NCI-H187 (cell line): ENCODE data around the gene CYP4F2.
"Not testable (repeated sequence)": the region's sequence is repeated elsewhere in the genome, so short reads cannot be mapped to it uniquely, and the experiment has no call there.

Source experiments
- DNase-seq, 2 experiments: peaks; one replicate each; lab custom pipeline; 2025; lab: John Stamatoyannopoulos, UW

The CYP4F2 gene

DNA sequence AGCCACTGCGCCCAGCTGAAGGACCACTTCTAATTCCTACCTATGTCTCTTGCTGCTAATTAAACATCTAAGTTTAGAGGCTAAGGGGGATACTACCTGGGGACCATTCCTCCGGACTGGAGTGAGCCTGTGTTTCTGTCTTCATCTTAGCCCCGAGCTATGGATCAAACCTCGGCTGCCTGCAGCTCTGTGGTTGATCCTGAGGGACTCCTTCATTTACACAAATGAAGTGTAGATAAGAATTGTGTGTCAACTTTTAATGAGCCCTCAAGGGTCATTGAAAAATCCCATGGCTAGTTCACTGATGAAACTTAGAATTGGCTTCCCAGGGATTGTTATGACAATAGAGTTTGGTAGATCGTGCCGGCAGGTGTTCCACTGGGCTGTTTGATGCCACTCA is 51.0 kb downstream of the CYP4F2 start:
- DNase-seq, result no peak

- DNase-seq, result not testable (repeated sequence)
Observed at GRCh38 chr19:15843894-15844222, 54.0 kb downstream of the CYP4F2 start.

GRCh38 chr19:15843203-15843893 is 54.5 kb downstream of the CYP4F2 start:
- DNase-seq, result no peak

GRCh38 chr19:15841875-15842569 is 55.9 kb downstream of the CYP4F2 start:
- no peak for DNase-seq

- no peak for DNase-seq
Observed at GRCh38 chr19:15840833-15841232, 57.0 kb downstream of the CYP4F2 start.

- not testable (repeated sequence) for DNase-seq
Observed at GRCh38 chr19:15839888-15840287, 58.0 kb downstream of the CYP4F2 start.

DNA sequence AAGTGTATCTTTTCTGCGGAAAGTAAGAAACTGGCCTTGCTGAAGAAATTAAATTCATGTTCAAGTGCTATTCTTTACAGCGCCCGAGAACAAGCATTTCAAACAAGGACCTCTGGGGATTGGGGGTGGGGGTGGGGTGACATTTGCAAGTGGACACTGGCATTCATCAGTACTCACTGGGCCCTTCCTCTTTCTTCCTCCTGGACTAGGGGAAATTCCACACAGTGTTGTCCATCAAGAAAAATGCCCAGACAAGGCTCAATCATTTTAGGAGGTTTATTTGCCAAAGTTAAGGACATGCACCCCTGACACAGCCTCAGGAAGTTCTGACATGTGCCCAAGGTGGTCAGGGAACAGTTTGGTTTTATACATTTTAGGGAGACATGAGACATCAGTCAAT is 59.5 kb downstream of the CYP4F2 start:
- no peak for DNase-seq

- DNase-seq, result no peak
Observed at GRCh38 chr19:15837221-15837731, 60.6 kb downstream of the CYP4F2 start.

GRCh38 chr19:15836330-15837220 is 61.3 kb downstream of the CYP4F2 start:
- DNase-seq, result no peak

DNA sequence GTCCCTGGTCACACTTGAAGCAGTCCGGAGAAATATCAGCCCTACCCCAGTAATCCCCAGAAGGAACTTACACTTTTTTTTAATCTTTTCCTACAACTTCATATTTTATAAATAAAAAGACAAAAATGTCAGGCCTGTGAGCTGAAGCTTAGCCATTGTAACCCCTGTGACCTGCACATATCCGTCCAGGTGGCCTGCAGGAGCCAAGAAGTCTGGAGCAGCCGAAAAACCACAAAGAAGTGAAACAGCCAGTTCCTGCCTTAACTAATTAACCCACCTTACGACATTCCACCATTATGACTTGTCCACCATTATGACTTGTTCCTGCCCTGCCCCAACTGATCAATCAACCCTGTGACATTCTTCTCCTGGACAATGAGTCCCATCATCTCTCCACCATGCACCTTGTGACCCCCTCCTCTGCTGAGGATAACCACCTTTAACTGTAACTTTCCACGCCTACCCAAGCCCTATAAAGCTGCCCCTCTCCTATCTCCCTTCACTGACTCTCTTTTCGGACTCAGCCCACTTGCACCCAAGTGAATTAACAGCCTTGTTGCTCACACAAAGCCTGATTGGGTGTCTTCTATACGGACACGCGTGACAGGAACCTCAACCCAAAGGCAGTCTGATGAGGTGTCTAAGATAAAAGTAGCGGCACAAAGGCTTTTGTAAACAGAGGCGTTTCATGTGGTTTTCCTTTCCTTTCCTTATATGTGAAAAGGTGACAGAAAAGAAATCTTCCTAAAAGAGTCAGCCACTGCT is 62.1 kb downstream of the CYP4F2 start:
- DNase-seq, result not testable (repeated sequence)

DNA sequence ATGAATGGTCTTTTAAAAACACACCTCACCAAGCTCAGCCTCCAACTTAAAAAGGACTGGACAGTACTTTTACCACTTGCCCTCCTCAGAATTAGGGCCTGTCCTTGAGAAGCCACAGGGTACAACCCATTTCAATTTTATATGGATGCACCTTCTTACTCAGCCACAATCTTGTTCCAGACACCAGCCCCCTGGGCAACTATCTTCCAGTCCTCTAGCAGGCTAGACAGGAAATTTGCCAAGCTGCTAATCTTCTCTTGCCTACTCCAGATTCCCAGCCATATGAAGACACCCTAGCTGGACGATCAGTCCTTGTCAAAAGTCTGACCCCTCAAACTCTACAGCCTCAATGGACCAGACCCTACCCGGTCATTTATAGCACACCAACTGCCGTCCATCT is 63.6 kb downstream of the CYP4F2 start:
- DNase-seq, result not testable (repeated sequence)

DNA sequence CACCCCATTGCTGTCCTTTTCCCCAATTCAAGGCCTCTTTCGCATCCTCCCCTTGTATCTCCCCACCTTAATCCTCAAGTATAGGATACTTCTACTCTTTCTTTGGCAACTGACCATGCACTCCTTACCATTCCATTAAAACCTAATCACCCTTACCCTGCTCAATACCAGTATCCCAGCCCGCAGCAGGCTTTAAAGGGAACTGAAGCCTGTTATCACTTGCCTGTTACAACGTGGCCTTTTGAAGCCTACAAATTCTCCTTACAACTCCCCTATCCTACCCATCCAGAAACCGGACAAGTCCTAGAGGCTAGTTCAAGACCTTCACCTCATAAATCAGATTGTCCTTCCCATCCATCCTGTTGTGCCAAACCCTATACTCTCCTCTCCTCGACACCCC is 66.2 kb downstream of the CYP4F2 start:
- DNase-seq, result no peak

DNA sequence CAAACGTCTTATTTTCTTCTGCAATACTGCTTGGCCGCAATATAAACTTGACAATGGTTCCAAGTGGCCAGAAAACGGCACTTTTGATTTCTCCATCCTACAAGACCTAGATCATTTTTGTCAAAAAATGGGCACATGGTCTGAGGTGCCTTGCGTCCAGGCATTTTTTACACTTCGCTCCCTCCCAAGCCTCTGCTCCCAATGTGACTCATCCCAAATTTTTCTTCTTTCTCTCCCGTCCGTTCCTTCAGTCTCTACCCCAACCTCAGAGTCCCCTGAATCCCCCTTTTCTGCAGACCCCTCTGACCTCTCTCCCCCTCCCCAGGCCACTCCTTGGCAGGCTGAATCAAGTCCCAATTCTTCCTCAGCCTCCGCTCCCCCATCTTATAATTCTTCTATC is 68.1 kb downstream of the CYP4F2 start:
- DNase-seq, result no peak

DNA sequence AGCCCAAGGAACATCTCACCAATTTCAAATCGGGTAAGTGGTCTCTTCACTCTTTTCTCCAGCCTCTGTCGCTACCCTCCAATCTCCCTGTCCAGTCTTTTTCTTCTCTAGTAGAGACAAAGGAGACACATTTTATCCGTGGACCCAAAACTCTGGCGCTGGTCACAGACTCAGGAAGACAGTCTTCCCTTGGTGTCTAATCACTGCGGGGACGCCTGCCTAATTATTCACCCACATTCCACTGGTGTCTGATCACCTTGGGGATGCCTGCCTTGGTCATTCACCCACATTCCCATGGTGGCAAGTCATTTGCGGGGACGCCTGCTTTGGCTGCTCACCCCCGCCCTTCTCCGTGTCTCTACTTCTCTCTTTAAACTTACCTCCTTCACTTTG is 68.6 kb downstream of the CYP4F2 start:
- no peak for DNase-seq

DNA sequence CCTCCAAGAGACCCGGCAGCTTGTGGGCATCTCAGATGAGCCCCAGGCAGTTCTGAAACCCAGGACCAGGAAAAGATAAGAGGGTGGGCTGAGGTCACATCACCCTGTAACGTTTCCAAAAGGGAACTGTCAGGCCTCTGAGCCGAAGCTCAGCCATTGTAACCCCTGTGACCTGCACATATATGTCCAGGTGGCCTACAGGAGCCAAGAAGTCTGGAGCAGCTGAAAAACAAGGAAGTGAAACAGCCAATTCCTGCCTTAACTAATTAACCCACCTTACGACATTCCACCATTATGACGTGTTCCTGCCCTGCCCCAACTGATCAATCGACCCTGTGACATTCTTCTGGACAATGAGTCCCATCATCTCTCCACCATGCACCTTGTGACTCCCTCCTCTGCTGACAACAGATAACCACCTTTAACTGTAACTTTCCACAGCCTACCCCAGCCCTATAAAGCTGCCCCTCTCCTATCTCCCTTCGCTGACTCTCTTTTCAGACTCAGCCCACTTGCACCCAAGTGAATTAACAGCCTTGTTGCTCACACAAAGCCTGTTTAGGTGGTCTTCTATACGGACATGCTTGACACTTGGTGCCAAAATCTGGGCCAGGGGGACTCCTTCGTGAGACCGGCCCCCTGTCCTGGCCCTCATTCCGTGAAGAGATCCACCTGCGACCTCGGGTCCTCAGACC is 69.1 kb downstream of the CYP4F2 start:
- not testable (repeated sequence) for DNase-seq

DNA sequence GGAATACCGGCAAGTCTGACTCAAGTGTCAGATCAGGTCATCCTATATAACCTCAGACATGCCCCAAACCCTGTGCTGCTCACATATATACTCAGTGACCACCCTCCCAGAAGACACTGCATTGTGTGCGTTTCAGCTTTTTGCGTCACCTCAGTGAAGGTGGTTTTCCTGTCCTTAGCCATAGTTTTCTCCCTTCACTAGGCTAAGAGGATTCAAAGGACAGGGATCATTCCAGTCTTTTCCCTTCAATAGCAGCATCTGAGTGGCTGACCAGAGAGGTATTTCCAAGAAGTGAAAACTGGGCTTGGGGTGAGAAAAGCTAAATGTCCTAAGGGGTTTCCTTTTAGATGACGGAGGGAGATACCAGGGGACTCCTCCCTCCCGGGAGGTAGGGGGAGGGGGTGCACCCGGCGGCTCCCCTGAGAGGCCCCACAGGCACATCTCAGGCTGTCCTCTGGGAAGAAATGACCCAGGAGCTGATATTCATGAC is 69.7 kb downstream of the CYP4F2 start:
- DNase-seq, result no peak
